8988T (cell line): ENCODE results near the gene VEGFA.

Source experiments
- DNase-seq: peaks from one replicate; pipeline ENCODE4 v3.0.0; 2011

The VEGFA gene

GRCh38 chr6:43826730-43827129 lies 56.7 kb downstream of the VEGFA start:
- no peak for DNase-seq

- no peak for DNase-seq
These were observed 57.9 kb downstream of the VEGFA start for GRCh38 chr6:43827898-43828297.

GRCh38 chr6:43828711-43829110 lies 58.7 kb downstream of the VEGFA start:
- DNase-seq: no peak

GRCh38 chr6:43829470-43829869 lies 59.5 kb downstream of the VEGFA start:
- no peak for DNase-seq

- no peak for DNase-seq
These were observed 60.8 kb downstream of the VEGFA start for GRCh38 chr6:43830775-43831174.

GRCh38 chr6:43831191-43831590 lies 61.2 kb downstream of the VEGFA start:
- no peak for DNase-seq

GRCh38 chr6:43833223-43833995 lies 63.4 kb downstream of the VEGFA start:
- no peak for DNase-seq

GRCh38 chr6:43833996-43834390 lies 64.0 kb downstream of the VEGFA start:
- no peak for DNase-seq

- no peak for DNase-seq
These were observed 64.6 kb downstream of the VEGFA start for GRCh38 chr6:43834528-43835155.

GRCh38 chr6:43835872-43836419 lies 65.9 kb downstream of the VEGFA start:
- DNase-seq: no peak
